HepG2 (cell line): ENCODE measurements around the gene ADAMTSL4. TPM values are rescaled to one million over a fixed set of nuclear protein-coding genes. Genes with fewer than 3 reads are reported as not detected.
A peak's percentile ranks its signal among the peaks of the same experiment; 100 is the strongest.

Source experiments
- ATF2 ChIP-seq: sonication (generic); formaldehyde crosslinking; IDR thresholded peaks from 2 replicates; pipeline ENCODE4 v1.4.0; 2020; ENCODE audit warnings: missing genetic modification reagents
- FOSL1 ChIP-seq: sonication (generic); formaldehyde crosslinking; IDR thresholded peaks from 2 replicates; pipeline ENCODE4 v1.9.0; 2021; ENCODE audit warnings: missing genetic modification reagents, borderline replicate concordance
- FOSL2 ChIP-seq: sonication (generic); formaldehyde crosslinking; IDR thresholded peaks from 2 replicates; pipeline ENCODE4 v1.4.0; 2020; ENCODE audit warnings: missing genetic modification reagents
- GABPA ChIP-seq, 2 experiments: IDR thresholded peaks; 2 replicates each; pipeline ENCODE4 v1.6.1; 2011 to 2016; ENCODE audit warnings: low read depth in 2 of 2, low read length in 1 of 2, missing biosample characterization in 1 of 2, missing genetic modification characterization in 1 of 2
- GATAD2A ChIP-seq: IDR thresholded peaks from 2 replicates; pipeline ENCODE4 v1.6.1; 2016
- IKZF4 ChIP-seq: sonication (generic); formaldehyde crosslinking; IDR thresholded peaks from 2 replicates; pipeline ENCODE4 v1.5.1; 2020; ENCODE audit warnings: borderline replicate concordance, mild to moderate bottlenecking, low read depth, missing genetic modification reagents; ENCODE audit errors: not compliant biosample characterization
- NFRKB ChIP-seq: fragments of 450-650 bp; IDR thresholded peaks from 2 replicates; pipeline ENCODE4 v1.6.1; 2017
- PHF21A ChIP-seq: sonication (generic); formaldehyde crosslinking; IDR thresholded peaks from 2 replicates; pipeline ENCODE4 v1.5.0; 2020; ENCODE audit warnings: mild to moderate bottlenecking, missing genetic modification reagents
- TCF7 ChIP-seq: sonication (generic); IDR thresholded peaks from 2 replicates; pipeline ENCODE4 v1.6.1; 2016; ENCODE audit warnings: antibody characterized with exemption, low read depth
- UBTF ChIP-seq: sonication (generic); formaldehyde crosslinking; IDR thresholded peaks from 2 replicates; pipeline ENCODE4 v1.4.0; 2020; ENCODE audit warnings: mild to moderate bottlenecking, missing genetic modification reagents
- ZFP62 ChIP-seq: sonication (generic); formaldehyde crosslinking; IDR thresholded peaks from 2 replicates; pipeline ENCODE4 v1.4.0; 2020; ENCODE audit warnings: missing genetic modification reagents
- ZKSCAN8 ChIP-seq: IDR thresholded peaks from 2 replicates; pipeline ENCODE4 v1.6.1; 2016; ENCODE audit warnings: borderline replicate concordance, missing genetic modification reagents, missing compliant biosample characterization
- ZNF230 ChIP-seq: sonication (generic); formaldehyde crosslinking; IDR thresholded peaks from 2 replicates; pipeline ENCODE4 v1.4.0; 2020; ENCODE audit warnings: mild to moderate bottlenecking, missing genetic modification reagents
- ZNF501 ChIP-seq: sonication (generic); formaldehyde crosslinking; IDR thresholded peaks from 2 replicates; pipeline ENCODE4 v1.5.1; 2020; ENCODE audit warnings: mild to moderate bottlenecking, moderate library complexity, missing genetic modification reagents
- ZNF589 ChIP-seq: sonication (generic); formaldehyde crosslinking; conservative IDR thresholded peaks from 2 replicates; pipeline ENCODE4 v1.8.0; 2022; ENCODE audit warnings: mild to moderate bottlenecking, moderate library complexity, missing genetic modification reagents
- polyA plus RNA-seq, 8 experiments: library from polyadenylated mRNA; depleted of rRNA in 3 of 8; stranded (reverse) in 7 of 8; unstranded in 1 of 8; fragments of >200 nt; fragmentation: Illumina TruSeq in 4 of 8; extraction: Trizol in 4 of 8; gene quantifications; 2 replicates each; pipeline versions ENCODE4 v1.2.1 to v1.2.3, GENCODE V29; 2011 to 2016; ENCODE audit warnings: low read depth in 4 of 8, missing spikeins in 1 of 8, mixed read lengths in 1 of 8; ENCODE audit not compliant: insufficient read depth in 1 of 8
- total RNA-seq, 5 experiments: library from RNA; depleted of rRNA; stranded (reverse); fragments of >200 nt; fragmentation: Illumina TruSeq; extraction: Trizol; gene quantifications; 2 replicates each; pipeline ENCODE4 v1.2.3, GENCODE V29; 2016; ENCODE audit warnings: low read depth in 1 of 5
- TF ChIP-seq, protein P1 (sequence below): sonication (generic); formaldehyde crosslinking; IDR thresholded peaks from 2 replicates; pipeline ENCODE4; 2020; ENCODE audit warnings: missing genetic modification reagents, mild to moderate bottlenecking, borderline replicate concordance
- TF ChIP-seq, protein P2 (sequence below): sonication (generic); formaldehyde crosslinking; IDR thresholded peaks from 2 replicates; pipeline ENCODE4 v1.4.0; 2020; ENCODE audit warnings: mild to moderate bottlenecking, missing genetic modification reagents
- TF ChIP-seq, protein P3 (sequence below): sonication (generic); formaldehyde crosslinking; IDR thresholded peaks from 2 replicates; pipeline ENCODE4 v1.4.0; 2020; ENCODE audit warnings: low read depth, missing genetic modification reagents

ADAMTSL4 gene
- total and polyA plus RNA-seq, 2 of the 13 experiments (the other 11 are each of a cell fraction or from before 2014, with no cell fraction given), result 3.9 to 16.4 TPM

GRCh38 chr1:150552128-150552910 is 3.1 kb downstream of the ADAMTSL4 start (continued):
- TF ChIP-seq, protein P1, sequence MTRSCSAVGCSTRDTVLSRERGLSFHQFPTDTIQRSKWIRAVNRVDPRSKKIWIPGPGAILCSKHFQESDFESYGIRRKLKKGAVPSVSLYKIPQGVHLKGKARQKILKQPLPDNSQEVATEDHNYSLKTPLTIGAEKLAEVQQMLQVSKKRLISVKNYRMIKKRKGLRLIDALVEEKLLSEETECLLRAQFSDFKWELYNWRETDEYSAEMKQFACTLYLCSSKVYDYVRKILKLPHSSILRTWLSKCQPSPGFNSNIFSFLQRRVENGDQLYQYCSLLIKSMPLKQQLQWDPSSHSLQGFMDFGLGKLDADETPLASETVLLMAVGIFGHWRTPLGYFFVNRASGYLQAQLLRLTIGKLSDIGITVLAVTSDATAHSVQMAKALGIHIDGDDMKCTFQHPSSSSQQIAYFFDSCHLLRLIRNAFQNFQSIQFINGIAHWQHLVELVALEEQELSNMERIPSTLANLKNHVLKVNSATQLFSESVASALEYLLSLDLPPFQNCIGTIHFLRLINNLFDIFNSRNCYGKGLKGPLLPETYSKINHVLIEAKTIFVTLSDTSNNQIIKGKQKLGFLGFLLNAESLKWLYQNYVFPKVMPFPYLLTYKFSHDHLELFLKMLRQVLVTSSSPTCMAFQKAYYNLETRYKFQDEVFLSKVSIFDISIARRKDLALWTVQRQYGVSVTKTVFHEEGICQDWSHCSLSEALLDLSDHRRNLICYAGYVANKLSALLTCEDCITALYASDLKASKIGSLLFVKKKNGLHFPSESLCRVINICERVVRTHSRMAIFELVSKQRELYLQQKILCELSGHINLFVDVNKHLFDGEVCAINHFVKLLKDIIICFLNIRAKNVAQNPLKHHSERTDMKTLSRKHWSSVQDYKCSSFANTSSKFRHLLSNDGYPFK, result no peak
- TF ChIP-seq IKZF4 (no peak), UBTF (CRISPR knock-in tag) (peak; percentile 57), PHF21A (CRISPR knock-in tag) (peak; percentile 48; the same call in 1 of the 2 replicates), FOSL1 (CRISPR knock-in tag) (no peak), ZNF589 (no peak), ZFP62 (no peak), GABPA (IDR thresholded peaks at IDR 0.05; ENCODE audit: low read depth, low read length) (no peak), GABPA (CRISPR knock-in tag; IDR thresholded peaks at IDR 0.05; ENCODE audit: low read depth) (no peak), ATF2 (CRISPR knock-in tag) (peak; percentile 29; the same call in 1 of the 2 replicates), TCF7 (no peak), FOSL2 (CRISPR knock-in tag) (peak; percentile 69), NFRKB (no peak), GATAD2A (CRISPR knock-in tag) (peak; percentile 71; the same call in 1 of the 2 replicates), ZNF230 (CRISPR knock-in tag) (no peak), ZKSCAN8 (CRISPR knock-in tag) (0 out of 2 replicates have a peak, but pooled peaks have one; percentile 49), ZNF501 (CRISPR knock-in tag) (0 out of 2 replicates have a peak, but pooled peaks have one; percentile 48)
- TF ChIP-seq, protein P2, sequence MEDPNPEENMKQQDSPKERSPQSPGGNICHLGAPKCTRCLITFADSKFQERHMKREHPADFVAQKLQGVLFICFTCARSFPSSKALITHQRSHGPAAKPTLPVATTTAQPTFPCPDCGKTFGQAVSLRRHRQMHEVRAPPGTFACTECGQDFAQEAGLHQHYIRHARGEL (CRISPR knock-in tag), result no peak
- TF ChIP-seq, protein P3, sequence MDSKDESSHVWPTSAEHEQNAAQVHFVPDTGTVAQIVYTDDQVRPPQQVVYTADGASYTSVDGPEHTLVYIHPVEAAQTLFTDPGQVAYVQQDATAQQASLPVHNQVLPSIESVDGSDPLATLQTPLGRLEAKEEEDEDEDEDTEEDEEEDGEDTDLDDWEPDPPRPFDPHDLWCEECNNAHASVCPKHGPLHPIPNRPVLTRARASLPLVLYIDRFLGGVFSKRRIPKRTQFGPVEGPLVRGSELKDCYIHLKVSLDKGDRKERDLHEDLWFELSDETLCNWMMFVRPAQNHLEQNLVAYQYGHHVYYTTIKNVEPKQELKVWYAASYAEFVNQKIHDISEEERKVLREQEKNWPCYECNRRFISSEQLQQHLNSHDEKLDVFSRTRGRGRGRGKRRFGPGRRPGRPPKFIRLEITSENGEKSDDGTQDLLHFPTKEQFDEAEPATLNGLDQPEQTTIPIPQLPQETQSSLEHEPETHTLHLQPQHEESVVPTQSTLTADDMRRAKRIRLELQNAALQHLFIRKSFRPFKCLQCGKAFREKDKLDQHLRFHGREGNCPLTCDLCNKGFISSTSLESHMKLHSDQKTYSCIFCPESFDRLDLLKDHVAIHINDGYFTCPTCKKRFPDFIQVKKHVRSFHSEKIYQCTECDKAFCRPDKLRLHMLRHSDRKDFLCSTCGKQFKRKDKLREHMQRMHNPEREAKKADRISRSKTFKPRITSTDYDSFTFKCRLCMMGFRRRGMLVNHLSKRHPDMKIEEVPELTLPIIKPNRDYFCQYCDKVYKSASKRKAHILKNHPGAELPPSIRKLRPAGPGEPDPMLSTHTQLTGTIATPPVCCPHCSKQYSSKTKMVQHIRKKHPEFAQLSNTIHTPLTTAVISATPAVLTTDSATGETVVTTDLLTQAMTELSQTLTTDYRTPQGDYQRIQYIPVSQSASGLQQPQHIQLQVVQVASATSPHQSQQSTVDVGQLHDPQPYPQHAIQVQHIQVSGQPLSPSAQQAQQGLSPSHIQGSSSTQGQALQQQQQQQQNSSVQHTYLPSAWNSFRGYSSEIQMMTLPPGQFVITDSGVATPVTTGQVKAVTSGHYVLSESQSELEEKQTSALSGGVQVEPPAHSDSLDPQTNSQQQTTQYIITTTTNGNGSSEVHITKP (CRISPR knock-in tag), result peak; percentile 67; the same call in 1 of the 2 replicates
